ENCODE results near the gene CRYBG3.

- TF ChIP-seq CTCF (conservative IDR thresholded peaks at IDR 0.05) = no peak
- no peak for TF ChIP-seq ZFX (IDR thresholded peaks at IDR 0.05)
These were observed 58.5 kb downstream of the CRYBG3 start for GRCh38 chr3:97880267-97880666.

Data from C4-2B (cell line).